ENCODE results near the gene MAP3K2. TPM values are rescaled to one million over a fixed set of nuclear protein-coding genes. Genes with fewer than 3 reads are reported as not detected.

Gene MAP3K2
- total RNA-seq, 2 donors from 2014 or later: 39.5 to 45.7 TPM

DNA sequence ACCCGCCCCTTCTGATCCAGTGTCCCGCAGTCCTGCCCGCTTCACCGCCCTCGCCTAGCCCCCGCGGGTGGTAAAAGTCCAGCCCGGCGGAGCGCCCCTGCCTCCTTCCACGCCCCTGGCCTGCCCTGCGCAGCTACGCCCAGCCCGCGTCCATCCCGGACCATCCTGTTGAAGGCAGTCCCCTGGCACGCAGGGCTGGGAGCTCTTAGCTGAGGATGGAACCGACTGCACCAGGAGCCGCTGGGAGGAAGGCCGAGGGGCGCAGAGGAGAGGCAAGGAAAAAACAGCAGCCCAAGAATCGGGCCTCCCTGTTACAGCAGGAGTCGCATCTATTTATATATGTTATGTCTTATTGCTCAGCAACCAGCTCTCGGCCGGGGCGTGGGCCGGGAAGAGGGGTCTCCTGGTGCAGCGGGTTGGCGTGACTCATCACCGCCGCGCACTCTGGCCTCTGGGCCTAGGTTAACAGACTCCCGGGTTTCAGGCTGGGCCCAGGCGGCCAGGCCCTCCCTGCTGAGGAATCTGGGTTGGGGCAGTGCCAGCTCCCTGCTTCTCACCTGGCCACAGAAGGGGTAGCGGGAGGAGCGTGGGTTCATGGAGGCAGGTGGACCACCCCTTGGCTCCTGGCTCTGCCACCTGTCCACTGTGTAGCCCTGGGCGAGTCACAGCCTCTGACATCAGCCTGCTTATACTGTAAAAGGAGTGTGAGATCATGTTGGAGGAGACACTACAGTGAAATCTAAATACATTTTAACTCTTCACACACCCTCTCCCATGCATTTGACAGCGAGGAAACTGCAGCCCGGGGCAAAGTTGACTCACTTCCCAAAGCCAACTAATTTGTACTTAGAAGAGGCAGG, 13.4 kb upstream of the MAP3K2 start:
- no peaks in the 10 kb centered on the region for H3K9me3 Mint-ChIP-seq
- H3K27ac Mint-ChIP-seq: no peak overlapping the region
- DNase-seq (ENCODE audit: low spot score in 2 of 2) (no peak), ATAC-seq (peak; percentile 39 to 44)
- no peaks in the 10 kb centered on the region for H3K36me3 Mint-ChIP-seq

DNA sequence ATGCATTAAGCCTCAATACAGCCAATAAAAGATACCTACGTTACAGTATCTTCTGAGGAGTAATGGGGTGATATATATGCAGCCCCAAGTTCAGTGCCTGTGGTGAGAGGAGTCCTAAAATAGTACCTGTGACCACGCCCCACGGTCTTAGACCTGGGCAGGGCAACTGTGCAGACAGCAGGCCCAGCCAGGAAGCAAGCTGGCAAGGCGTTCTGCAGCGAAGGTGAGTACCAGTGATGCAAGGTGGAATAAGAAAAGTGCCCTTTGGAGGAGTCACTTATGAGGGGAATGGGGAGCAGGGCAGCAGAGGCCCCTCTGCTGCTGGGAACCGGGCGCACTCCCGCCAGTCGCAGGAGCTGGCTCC, 12.7 kb upstream of the MAP3K2 start:
- no peaks in the 10 kb centered on the region for H3K9me3 Mint-ChIP-seq
- H3K27ac Mint-ChIP-seq: no peak overlapping the region
- no peak for ATAC-seq
- no peaks in the 10 kb centered on the region for H3K36me3 Mint-ChIP-seq
- DNase-seq (ENCODE audit: low spot score in 2 of 2): no peak

DNA sequence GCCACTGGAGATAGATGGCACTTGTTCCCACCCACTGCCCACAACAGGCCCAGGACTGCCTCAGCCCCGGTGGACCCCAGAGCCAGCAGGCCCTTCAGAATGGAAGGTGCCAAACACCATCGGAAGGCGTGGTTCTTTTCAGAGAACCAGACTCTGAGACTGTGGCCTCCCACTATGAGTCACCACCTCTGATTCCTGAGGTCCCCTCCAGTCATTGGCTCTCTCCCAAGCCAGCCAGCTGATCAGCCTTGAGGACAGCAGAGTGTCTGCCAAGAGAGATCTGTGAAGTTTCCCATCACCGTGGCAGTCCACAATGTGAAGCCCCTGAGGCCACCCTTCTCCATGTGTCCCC, 10.4 kb upstream of the MAP3K2 start:
- peak; percentile 49 to 68 for DNase-seq (ENCODE audit: low spot score in 2 of 2)
- ATAC-seq: peak; percentile 89 to 94
- Mint-ChIP-seq H3K36me3 (peaks cover 0 to 7% of the 10 kb centered on the region in 2 donors), H3K27ac (peak overlapping the region in 1 of 2 donors; percentile 22), H3K9me3 (peaks cover 0 to 5% of the 10 kb centered on the region in 2 donors)

DNA sequence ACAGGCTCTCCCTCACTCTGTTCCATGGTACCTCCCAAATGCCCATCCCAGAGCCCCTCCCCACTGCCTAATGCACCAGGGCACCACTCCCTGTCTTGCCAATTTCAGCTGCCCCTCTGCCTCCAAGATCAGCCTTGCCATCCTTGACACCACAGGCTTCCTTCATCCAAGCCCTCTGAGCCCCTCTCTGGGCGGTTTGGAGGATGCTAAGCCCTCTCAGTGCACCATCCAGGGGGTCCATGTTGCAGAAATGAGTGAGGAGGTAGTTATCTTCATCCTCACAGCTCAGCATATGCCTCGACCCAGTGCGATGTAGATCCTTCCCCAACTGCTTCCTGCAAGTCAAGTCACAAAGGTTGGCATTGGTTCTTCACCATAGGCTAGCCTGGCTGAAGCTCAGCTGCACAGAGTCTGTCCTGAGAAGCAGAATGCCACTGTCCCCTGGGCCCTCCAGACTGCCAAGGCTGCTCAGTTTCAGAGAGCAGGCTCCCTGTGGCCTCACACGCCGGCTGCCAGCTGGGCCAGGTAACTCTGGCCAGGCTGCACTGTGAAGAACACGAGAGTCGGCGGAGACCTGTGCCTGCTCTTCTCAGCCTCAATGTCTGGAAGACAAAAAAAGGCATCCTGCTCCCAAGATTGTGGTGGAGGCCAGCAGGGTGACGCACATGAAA, 9.9 kb upstream of the MAP3K2 start:
- peaks cover under 1 to 5% of the 10 kb centered on the region in 2 donors for H3K9me3 Mint-ChIP-seq
- H3K36me3 Mint-ChIP-seq: peaks cover 0 to 7% of the 10 kb centered on the region in 2 donors
- no peak overlapping the region for H3K27ac Mint-ChIP-seq
- no peak for ATAC-seq
- no peak for DNase-seq (ENCODE audit: low spot score in 2 of 2)

- H3K36me3 Mint-ChIP-seq: peaks cover 0 to 7% of the 10 kb centered on the region in 2 donors
- H3K27ac Mint-ChIP-seq: no peak overlapping the region
- peaks cover 6 to 9% of the 10 kb centered on the region in 2 donors for H3K9me3 Mint-ChIP-seq
- no peak for DNase-seq (ENCODE audit: low spot score in 2 of 2)
- no peak for ATAC-seq
Observed at GRCh38 chr2:127394492-127394891, 6.7 kb upstream of the MAP3K2 start.

- peaks cover 0 to 7% of the 10 kb centered on the region in 2 donors for H3K36me3 Mint-ChIP-seq
- H3K9me3 Mint-ChIP-seq: peaks cover 6 to 9% of the 10 kb centered on the region in 2 donors
- DNase-seq (ENCODE audit: low spot score in 2 of 2) (no peak), ATAC-seq (no peak)
- H3K27ac Mint-ChIP-seq: peak overlapping the region in 1 of 2 donors; percentile 31
Observed at GRCh38 chr2:127392828-127393578, 5.2 kb upstream of the MAP3K2 start.

GRCh38 chr2:127392133-127392827, 4.5 kb upstream of the MAP3K2 start:
- Mint-ChIP-seq H3K27ac (peak overlapping the region in 1 of 2 donors; percentile 31), H3K36me3 (peaks cover 0 to 7% of the 10 kb centered on the region in 2 donors), H3K9me3 (peaks cover 6 to 9% of the 10 kb centered on the region in 2 donors)
- DNase-seq (ENCODE audit: low spot score in 2 of 2) (no peak), ATAC-seq (no peak)

GRCh38 chr2:127389778-127390435, 2.1 kb upstream of the MAP3K2 start:
- Mint-ChIP-seq H3K9me3 (peaks cover 6 to 9% of the 10 kb centered on the region in 2 donors), H3K36me3 (peaks cover 5 to 9% of the 10 kb centered on the region in 2 donors), H3K27ac (peak overlapping the region; percentile 36 to 87)
- ATAC-seq: no peak
- no peak for DNase-seq (ENCODE audit: low spot score in 2 of 2)

DNA sequence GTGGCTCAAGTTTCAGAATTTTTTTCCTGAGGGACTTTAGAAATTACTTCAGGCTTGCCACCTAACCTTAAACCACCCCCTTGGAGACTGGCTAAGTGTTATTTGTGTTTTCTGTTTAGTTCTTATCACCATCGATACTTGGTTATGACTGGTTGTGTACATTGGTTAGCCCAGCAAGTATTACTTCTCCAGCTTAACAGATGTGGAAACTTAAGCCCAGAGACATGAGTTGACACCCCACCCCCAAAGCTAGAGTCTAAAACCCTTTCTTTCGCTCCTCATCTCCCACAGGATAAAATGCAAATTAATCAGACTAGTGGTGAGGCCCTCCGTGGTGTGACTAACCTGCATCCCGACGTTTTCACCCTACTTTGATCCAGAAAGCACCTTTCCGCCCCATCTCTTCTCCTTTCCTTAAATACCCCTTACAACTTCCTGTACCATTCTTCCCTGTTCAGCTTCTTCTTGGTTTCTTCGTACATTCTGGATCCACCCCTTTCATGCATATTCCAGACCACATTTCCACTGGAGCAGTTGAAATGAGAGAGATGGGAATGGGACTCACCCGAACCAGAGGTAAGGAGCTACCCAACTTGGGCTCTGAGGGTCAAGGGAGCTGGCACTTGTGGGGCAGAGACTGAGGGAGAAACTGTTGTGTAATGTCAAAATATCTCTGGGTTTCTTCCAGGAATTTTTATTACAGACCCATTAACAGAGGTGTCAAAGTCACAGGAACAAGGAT, 819 bp upstream of the MAP3K2 start:
- ATAC-seq (peak; percentile 3 to 61), DNase-seq (ENCODE audit: low spot score in 2 of 2) (peak in 1 of 2 donors; percentile 31)
- H3K36me3 Mint-ChIP-seq: peaks cover 5 to 12% of the 10 kb centered on the region in 2 donors
- peak overlapping the region; percentile 88 for H3K27ac Mint-ChIP-seq
- H3K9me3 Mint-ChIP-seq: peaks cover 4 to 6% of the 10 kb centered on the region in 2 donors

- DNase-seq (ENCODE audit: low spot score in 2 of 2): peak; percentile 72 to 78
- H3K9me3 Mint-ChIP-seq: peaks cover 0 to under 1% of the 10 kb centered on the region in 2 donors
- H3K27ac Mint-ChIP-seq: peak overlapping the region; percentile 86 to 88
- peak; percentile 76 to 79 for ATAC-seq
- peaks cover 5 to 20% of the 10 kb centered on the region in 2 donors for H3K36me3 Mint-ChIP-seq
Observed at GRCh38 chr2:127386764-127387654, 766 bp downstream of the MAP3K2 start.

GRCh38 chr2:127386246-127386645, 1.5 kb downstream of the MAP3K2 start:
- Mint-ChIP-seq H3K27ac (peak overlapping the region; percentile 39 to 88), H3K9me3 (no peaks in the 10 kb centered on the region), H3K36me3 (peaks cover 5 to 20% of the 10 kb centered on the region in 2 donors)
- DNase-seq (ENCODE audit: low spot score in 2 of 2): no peak
- no peak for ATAC-seq

- DNase-seq (ENCODE audit: low spot score in 2 of 2): no peak
- no peak for ATAC-seq
- no peak overlapping the region for H3K27ac Mint-ChIP-seq
- H3K36me3 Mint-ChIP-seq: peaks cover 5 to 20% of the 10 kb centered on the region in 2 donors
- H3K9me3 Mint-ChIP-seq: no peaks in the 10 kb centered on the region
Observed at GRCh38 chr2:127384529-127384928, 3.2 kb downstream of the MAP3K2 start.

- Mint-ChIP-seq H3K9me3 (peaks cover 0 to under 1% of the 10 kb centered on the region in 2 donors), H3K36me3 (peaks cover 5 to 21% of the 10 kb centered on the region in 2 donors), H3K27ac (no peak overlapping the region)
- DNase-seq (ENCODE audit: low spot score in 2 of 2) (no peak), ATAC-seq (no peak)
Observed at GRCh38 chr2:127382831-127383230, 4.9 kb downstream of the MAP3K2 start.

- DNase-seq (ENCODE audit: low spot score in 2 of 2) (no peak), ATAC-seq (peak; percentile 41 to 63)
- H3K27ac Mint-ChIP-seq: no peak overlapping the region
- peaks cover 2 to 27% of the 10 kb centered on the region in 2 donors for H3K36me3 Mint-ChIP-seq
- peaks cover 0 to 5% of the 10 kb centered on the region in 2 donors for H3K9me3 Mint-ChIP-seq
Observed at GRCh38 chr2:127381762-127382161, 6.0 kb downstream of the MAP3K2 start.
